NCI-H187 treated with DMSO at 0.1 percent for 48 hours (cell line): ENCODE results near the gene RAB3IL1.

ENCODE experiments used
- DNase-seq: peaks from one replicate; lab custom pipeline; 2025; lab: John Stamatoyannopoulos, UW

Gene RAB3IL1

DNA sequence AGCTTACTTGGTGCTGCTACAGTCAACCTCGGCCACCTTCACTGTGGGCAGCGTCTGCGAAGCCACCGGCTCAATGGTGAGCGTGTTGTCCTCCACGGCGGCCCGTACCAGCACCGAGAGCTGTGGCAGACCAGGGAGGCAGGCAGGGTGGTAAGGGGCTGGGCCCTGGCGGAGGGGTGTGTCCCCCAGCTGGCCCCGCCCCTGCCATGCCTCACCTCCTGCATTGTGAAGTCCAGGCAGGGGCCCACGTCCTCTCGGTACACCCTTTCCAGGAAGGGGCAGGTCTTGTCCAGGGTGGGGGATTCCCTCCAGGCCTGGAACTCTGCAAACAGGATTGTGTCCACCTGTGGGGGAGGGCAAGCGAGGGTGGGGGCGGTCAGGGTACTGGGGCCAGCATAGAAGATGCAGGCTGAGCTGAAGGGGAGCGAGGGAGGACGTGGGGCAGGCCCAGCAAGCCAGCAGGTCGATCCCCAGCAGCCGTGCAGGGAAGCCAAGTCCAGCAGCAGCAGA lies 12.8 kb downstream of the RAB3IL1 start:
- DNase-seq = no peak

GRCh38 chr11:61903845-61904244 lies 13.5 kb downstream of the RAB3IL1 start:
- no peak for DNase-seq

GRCh38 chr11:61902313-61902712 lies 15.1 kb downstream of the RAB3IL1 start:
- no peak for DNase-seq

DNA sequence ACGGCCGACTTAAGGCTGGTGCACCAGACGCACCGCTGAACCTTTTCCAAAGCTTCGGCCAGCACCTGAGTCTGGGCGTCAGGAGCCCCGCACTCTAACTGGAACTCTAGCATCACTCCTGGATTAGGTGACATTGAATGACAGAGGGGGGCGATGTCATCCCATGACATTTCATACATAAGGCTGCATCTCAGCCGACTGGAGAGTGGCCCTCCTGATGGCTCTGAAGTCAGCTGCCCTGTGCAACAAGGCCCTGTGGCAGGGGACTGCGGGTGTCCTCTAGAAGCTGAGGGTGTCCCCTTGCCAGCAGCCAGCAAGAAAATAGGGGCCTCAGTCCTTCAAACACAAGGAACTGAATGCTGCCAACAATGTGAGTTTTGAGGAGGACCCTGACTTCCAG lies 16.0 kb downstream of the RAB3IL1 start:
- DNase-seq = no peak

DNA sequence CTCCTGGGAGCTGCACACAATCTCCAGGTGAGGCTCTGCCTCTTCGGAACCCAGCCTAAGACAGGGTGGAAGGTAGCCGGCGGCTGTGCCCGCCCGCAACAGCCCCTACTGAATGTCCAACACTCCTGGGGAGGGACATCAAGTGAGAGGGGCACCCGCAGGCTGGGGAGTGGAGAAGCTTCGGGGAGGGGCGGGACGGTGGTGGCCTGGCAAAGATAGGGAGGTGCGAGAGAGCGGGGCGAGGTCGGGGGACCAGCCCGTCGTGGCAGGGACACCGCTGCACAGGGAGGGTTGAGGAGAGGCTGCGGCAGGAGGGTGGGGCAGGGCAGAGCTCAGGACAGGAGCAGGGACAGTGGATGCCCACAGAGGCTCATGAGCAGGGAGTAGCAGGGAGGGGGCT lies 17.1 kb downstream of the RAB3IL1 start:
- no peak for DNase-seq

DNA sequence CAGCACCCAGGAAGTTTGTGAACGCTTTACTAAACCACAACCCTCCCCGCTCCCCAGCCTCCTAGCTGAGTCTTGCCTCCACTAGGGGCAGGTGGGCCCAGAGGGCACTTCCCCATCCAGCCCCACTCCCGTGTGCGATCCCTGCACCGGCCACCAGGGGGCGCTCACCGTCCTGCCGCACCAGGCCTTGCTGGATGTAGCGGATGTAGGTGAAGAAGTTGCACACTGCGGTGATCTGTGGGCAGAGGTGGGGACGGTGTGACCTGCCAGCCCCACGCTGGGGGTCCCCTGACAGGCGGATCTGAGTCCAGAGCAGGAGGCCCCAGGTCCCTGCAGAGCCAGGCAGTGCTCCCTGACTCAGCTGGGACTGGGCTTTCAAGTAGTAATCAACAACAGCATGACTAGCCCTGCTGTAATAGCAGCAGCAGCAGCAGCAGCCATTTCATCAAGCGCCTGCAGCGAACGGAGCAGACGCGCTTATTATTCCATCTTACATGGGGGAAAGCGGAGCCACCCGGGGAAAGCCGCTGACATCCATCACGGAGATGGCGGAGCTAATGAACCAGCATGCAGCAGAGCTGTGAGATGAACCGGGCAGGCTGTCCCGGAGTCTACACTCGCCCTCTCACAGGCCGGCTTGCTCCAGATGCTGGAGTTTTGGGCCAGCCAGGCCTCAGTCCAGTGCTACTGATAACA lies 18.1 kb downstream of the RAB3IL1 start:
- DNase-seq = peak; percentile 33

DNA sequence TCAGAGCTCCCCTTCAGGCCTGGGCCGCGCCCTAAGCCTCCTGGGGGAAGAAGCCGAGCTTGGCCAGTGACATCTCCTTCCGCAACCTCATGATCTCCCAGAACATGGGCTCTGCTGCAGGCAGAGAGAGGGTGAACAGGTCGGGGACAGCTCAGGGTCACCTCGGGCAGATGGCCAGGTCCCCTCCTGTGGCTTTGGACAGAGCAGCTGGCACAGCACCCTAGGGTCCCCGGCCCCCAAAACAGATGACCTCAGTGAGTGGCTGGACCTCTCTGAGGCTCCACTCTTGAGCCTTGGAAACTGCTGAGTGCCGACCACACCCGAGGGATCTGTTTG lies 19.2 kb downstream of the RAB3IL1 start:
- DNase-seq = no peak

DNA sequence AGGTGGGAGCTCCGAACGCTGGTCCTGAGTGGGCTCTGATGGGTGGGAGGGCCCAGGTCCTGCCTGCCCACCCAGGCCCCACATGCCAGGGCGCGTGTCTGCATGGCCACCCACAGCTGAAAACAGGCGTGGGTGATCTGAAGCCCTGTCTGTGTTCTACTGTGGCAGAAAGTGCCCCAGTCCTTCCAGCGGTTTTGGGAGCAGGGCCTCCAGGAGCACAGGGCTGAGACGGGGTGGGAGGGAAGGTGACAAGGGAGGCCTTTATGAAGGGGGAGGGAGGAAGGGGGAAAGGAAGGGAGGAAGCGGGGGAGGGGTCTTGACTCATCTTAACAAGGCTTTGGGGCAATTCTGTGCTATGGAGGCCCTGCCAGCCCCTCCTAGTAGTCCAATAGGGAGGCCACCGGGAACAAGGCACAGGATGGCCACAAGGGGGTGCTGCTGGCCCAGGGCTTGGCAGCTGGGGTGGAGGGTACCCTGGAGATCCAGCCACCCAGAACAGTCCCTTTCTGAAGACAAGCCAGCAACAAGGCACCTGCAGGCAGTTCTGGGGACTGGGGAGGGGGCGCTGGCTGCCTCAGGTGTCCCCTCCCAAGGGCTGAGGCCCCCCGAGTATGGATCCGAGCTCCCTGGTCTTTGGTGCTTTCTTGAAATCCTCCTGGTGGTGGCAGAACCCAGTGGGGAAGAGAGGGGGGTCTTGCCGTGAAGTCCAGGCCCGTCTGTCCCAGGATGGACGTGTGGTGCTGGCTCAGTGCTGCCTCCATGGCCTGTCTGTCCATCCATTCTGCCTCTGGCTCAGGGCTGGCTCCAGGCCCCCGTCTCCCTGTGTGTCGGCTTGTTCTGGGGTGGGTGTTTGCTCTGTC lies 19.7 kb downstream of the RAB3IL1 start:
- no peak for DNase-seq

DNA sequence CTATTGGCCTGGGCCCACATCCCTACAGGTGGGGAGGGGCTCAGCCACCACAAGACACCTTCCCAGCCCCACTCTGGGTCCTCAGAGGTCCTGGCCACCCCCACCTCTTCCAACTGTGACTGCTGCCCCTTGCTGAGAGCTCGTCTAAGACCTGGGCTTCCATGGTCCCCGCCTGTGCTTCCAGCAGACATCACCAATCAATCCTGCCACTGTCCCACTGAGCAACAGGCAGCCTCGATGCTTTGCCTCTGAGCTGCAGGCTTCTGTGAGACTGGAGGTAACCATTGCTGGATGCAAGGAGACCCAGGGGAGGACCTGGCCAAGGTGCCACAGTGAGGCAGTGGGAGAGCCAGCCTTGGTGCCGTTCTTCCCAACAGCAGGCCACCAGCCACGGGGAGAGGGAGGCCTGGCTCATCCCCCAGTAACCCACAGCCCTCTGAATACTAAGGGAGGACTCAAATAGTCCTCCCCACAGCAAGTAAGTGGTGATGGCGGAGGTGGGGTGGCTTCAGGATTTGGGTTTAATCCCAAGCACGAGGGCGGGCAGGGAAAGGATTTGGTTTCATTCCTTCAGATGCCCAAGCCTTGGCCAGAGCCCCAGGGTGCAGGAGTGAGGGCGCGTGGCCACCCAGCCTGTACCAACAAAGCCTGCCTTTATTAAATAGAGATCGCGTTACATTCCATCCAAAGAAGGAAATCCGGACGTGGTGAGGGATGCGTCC lies 20.5 kb downstream of the RAB3IL1 start:
- no peak for DNase-seq

GRCh38 chr11:61895718-61896059 lies 21.7 kb downstream of the RAB3IL1 start:
- DNase-seq = no peak

DNA sequence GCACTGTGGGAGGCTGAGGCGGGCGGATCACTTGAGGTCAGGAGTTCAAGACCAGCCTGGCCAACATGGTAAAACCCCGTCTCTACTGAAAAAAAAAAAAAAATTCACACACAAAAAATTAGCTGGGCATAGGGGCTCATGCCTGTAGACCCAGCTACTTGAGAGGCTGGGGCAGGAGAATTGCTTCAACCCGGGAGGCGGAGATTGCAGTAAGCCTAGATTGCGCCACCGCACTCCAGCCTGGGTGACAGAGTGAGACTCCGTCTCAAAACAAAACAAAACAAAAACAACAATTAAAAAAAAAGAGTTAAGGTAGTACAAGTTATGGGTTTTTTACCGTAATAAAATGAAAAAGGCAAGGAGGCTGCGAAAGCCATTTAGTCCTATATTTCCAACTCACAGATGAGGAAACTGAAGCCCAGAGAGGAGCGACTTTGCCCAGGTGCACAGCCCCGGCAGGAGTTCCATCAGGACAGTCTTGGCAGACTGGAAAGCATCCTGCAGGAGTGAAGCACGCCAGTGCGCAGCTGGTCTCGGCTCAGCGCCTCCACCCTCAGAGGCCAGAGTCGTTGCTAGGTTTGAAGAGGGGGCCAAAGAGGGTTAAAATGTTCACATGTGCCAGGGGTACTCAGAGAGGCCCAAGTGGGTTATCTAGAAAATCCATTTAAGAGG lies 22.2 kb downstream of the RAB3IL1 start:
- no peak for DNase-seq

GRCh38 chr11:61893981-61894380 lies 23.4 kb downstream of the RAB3IL1 start:
- no peak for DNase-seq

DNA sequence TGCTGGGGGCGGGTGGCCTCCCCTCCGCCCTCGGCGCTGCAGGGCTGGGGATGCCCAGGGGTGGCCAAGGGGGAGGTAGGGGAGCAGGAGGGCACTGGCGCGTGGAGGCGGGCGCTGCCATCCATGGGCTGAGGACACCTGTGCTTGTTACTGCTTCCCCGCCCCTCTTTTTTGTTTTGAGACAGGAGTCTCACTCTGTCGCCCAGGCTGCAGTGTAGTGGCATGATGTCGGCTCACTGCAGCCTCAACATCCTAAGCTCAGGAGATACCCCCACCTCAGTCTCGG lies 25.3 kb downstream of the RAB3IL1 start:
- no peak for DNase-seq

DNA sequence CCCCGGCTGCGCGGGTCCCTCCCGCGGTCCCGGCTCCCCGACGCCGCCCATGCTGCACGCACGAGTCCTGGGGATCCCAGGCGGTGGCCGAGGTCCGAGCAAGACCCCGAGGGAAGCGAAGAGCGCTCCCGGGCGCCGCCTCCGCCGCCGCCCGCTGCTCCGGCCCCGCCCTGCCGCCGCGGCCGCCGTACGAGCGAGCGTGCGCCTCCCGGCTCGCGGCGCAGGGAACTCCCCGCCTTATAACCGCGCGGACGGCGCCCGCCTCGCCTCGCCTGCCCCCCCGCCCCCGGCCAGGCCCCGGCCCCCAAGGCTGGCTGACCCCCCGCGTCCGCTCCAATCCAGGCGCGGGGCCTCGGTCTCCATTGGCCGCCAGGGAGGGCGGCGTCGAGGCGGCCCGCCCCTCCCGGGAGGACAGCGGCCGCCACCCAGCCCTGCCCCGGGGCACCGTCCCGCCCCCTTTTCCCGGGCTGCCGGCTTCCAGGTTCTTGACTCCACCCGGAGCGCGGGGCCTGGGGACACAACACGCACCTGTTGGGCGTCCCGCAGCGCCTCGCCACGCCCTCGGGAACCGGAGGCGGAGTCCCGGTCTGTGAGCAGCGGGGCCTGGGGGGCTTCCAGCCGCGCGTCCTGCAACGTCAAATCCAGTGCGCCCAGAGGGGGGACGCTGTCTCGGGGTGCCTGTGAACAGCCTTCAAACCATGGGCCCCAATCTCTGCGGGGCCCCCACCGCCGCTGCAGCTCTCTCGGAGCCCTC lies 25.9 kb downstream of the RAB3IL1 start, which contains the start of gene FADS3:
Gene FADS3, minus strand, starts transcription at position 215 of the 754 bp plus-strand sequence. Its CDS starts 164 bp downstream, at position 51.
- no peak for DNase-seq

DNA sequence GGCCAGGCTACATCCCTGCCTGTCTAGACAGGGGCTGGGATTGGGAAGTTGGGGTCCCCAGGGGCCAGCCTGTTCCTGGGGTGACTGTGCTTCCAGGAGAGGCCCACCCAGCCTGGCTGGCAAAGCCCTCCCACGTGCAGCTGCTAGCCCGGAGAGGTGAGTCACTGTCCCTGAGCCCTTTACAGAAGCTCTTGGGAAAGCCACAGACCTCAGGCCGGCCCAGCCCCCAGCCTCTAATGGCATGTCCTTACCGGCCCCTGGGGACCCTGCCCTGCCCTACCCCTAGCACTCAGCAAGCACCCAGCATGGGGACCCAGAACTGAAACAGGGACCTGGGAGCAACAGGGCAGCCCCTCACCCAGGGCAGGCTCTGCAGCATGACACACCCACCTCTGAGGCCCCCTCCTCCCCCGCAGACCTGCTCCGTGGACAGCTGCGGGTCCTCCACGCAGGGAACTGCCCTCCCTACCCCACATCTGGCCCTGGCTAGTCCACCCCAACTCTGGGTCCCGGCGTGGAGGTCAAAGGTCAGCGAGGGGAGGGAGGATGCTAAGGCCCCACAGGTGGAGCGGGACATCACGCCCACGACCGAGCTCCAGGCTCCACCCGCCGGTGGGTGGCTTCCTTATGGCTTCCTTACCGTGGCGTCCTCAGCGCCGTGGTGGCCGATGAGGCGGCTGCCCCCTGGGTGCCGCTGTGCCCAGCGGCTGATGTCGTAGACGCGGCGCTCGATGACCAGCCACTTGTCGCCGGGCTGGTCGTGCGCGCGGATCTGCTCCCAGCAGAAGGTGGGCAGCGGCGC lies 26.6 kb downstream of the RAB3IL1 start:
- DNase-seq = no peak

GRCh38 chr11:61889831-61890230 lies 27.5 kb downstream of the RAB3IL1 start:
- DNase-seq = no peak

DNA sequence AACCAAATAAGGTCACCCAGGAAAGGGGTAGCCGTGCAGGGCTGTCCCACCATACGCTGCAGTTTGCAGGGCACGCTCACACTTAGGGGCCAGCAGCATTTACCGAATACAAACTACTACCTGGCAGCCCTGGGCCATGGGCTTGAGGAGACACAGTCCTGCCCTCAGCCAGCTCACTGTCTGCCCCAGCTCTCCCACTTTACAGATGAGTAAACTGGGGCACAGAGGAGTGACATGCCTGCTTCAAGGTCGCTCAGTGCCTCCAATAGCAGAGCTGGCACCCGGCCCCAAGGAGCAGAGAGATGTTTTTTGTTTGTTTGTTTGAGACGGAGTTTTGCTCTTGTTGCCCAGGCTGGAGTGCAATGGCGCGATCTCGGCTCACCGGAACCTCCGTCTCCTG lies 28.8 kb downstream of the RAB3IL1 start:
- DNase-seq = no peak

DNA sequence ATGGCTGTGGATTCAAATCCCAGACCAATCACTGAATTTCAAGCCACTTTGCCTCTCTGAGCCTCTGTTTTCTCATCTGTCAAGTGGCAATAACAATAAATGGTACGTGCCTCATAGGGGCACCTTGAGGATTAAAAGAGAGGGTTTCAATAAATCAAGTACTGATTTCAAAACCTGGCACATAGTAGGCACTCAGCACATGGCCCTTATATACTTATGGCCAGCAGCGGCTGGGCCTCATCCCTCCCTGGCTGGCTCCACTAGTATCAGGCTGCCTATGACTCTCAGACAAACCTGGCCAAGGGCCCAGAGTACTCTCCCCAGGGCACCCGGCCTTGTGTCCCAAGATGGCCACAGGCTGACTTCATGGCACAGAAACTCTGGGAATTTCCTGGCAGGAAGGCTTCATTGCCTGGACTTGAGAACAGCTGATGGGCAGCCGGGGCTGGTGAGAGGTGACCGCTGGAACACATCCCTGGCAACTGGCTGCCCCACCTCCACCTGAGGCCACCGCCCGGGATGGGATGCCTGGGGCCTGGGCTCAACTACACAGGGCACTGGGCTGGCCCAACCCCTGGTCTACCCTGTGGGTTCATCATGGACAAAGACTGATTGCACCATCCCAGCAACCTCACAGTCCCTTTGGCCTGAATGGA lies 29.4 kb downstream of the RAB3IL1 start:
- DNase-seq = no peak

- no peak for DNase-seq
Measured at GRCh38 chr11:61886643-61887042, 30.7 kb downstream of the RAB3IL1 start.
